Measurements from ENCODE around the gene PACS2. TPM values are rescaled to one million over a fixed set of nuclear protein-coding genes. Genes with fewer than 3 reads are reported as not detected.
A peak's percentile ranks its signal among the peaks of the same experiment; 100 is the strongest.

PACS2 gene
- polyA plus RNA-seq, 3 donors: 3.1 to 87.0 (median 3.7) TPM

GRCh38 chr14:105346200-105346533 is 31.6 kb downstream of the PACS2 start:
- Histone ChIP-seq H3K9ac (ENCODE audit: insufficient read depth, low read length, poor library complexity, severe bottlenecking) (no peak overlapping the region), H4K20me1 (ENCODE audit: insufficient read depth, low read length) (peaks cover 28% of the 10 kb centered on the region), H3K4me2 (replicated peaks; ENCODE audit: extremely low read depth, low read length, poor library complexity, severe bottlenecking) (no peak overlapping the region), H3K27me3 (ENCODE audit: control insufficient read depth in 2 of 2, insufficient read depth in 2 of 2, low read length in 2 of 2) (no peaks in the 10 kb centered on the region), H3K79me2 (ENCODE audit: insufficient read depth, low read length) (no peaks in the 10 kb centered on the region), H3K4me3 (replicated peaks in 1 of 3; ENCODE audit: low read depth in 2 of 3, low read length in 3 of 3) (no peak overlapping the region), H3K27ac (ENCODE audit: low read depth in 1 of 2, low read length in 2 of 2) (no peak overlapping the region), H3K4me1 (ENCODE audit: control insufficient read depth in 1 of 2, insufficient read depth in 2 of 2, low read length in 2 of 2) (no peaks in the 10 kb centered on the region), H3K9me3 (replicated peaks in 1 of 2; ENCODE audit: control insufficient read depth in 1 of 2, insufficient read depth in 1 of 2, low read length in 2 of 2) (peaks cover 0 to 4% of the 10 kb centered on the region in 2 donors), H3K36me3 (replicated peaks in 1 of 2; ENCODE audit: control insufficient read depth in 1 of 2, insufficient read depth in 2 of 2, low read length in 2 of 2) (peaks cover 0 to 8% of the 10 kb centered on the region in 2 donors), H2AFZ (ENCODE audit: insufficient read depth, low read depth, low read length, poor library complexity, severe bottlenecking) (no peak overlapping the region)
- no peak for TF ChIP-seq CTCF (IDR thresholded peaks at IDR 0.05)
- Mint-ChIP-seq H3K36me3 (peaks cover 2 to 17% of the 10 kb centered on the region in 2 donors), H3K27ac (no peak overlapping the region), H3K9me3 (peaks cover 3 to 10% (median 6%) of the 10 kb centered on the region in 7 donors), H3K4me3 (no peak overlapping the region), H3K4me1 (peaks cover 6% of the 10 kb centered on the region), H3K27me3 (ENCODE audit: low read depth in 3 of 3) (peaks cover 0 to 6% (median 0%) of the 10 kb centered on the region in 3 donors)
- no peak for DNase-seq
- intact Hi-C loops (cut with micrococcal nuclease): no loop called here
- 97% methylated on average over 4 of the region's 13 CpGs for WGBS (ENCODE audit: insufficient coverage)

- Histone ChIP-seq H3K36me3 (replicated peaks in 1 of 2; ENCODE audit: control insufficient read depth in 1 of 2, insufficient read depth in 2 of 2, low read length in 2 of 2) (peaks cover 0 to 8% of the 10 kb centered on the region in 2 donors), H3K9ac (ENCODE audit: insufficient read depth, low read length, poor library complexity, severe bottlenecking) (no peak overlapping the region), H3K4me3 (replicated peaks in 1 of 3; ENCODE audit: low read depth in 2 of 3, low read length in 3 of 3) (no peak overlapping the region), H3K27me3 (ENCODE audit: control insufficient read depth in 2 of 2, insufficient read depth in 2 of 2, low read length in 2 of 2) (no peaks in the 10 kb centered on the region), H3K79me2 (ENCODE audit: insufficient read depth, low read length) (no peaks in the 10 kb centered on the region), H3K9me3 (replicated peaks in 1 of 2; ENCODE audit: control insufficient read depth in 1 of 2, insufficient read depth in 1 of 2, low read length in 2 of 2) (peaks cover 0 to 4% of the 10 kb centered on the region in 2 donors), H2AFZ (ENCODE audit: insufficient read depth, low read depth, low read length, poor library complexity, severe bottlenecking) (no peak overlapping the region), H3K4me2 (replicated peaks; ENCODE audit: extremely low read depth, low read length, poor library complexity, severe bottlenecking) (no peak overlapping the region), H4K20me1 (ENCODE audit: insufficient read depth, low read length) (peaks cover 22% of the 10 kb centered on the region), H3K4me1 (ENCODE audit: control insufficient read depth in 1 of 2, insufficient read depth in 2 of 2, low read length in 2 of 2) (peaks cover 1 to 2% of the 10 kb centered on the region in 2 donors), H3K27ac (ENCODE audit: low read depth in 1 of 2, low read length in 2 of 2) (no peak overlapping the region)
- H3K27ac Mint-ChIP-seq: peak overlapping the region in 1 of 7 donors; percentile 45
- H3K36me3 Mint-ChIP-seq: peaks cover 2 to 14% of the 10 kb centered on the region in 2 donors
- H3K4me3 Mint-ChIP-seq: no peak overlapping the region
- H3K9me3 Mint-ChIP-seq: peaks cover 3 to 10% (median 6%) of the 10 kb centered on the region in 7 donors
- intact Hi-C loops (cut with micrococcal nuclease): no loop called here
- no peak for TF ChIP-seq CTCF (IDR thresholded peaks at IDR 0.05)
- WGBS (ENCODE audit: insufficient coverage): 97% methylated on average over 12 of the region's 18 CpGs
- DNase-seq: no peak
- peaks cover 0 to 4% (median 0%) of the 10 kb centered on the region in 3 donors for H3K27me3 Mint-ChIP-seq (ENCODE audit: low read depth in 3 of 3)
- H3K4me1 Mint-ChIP-seq: peaks cover 7% of the 10 kb centered on the region
These were observed 32.5 kb downstream of the PACS2 start for GRCh38 chr14:105346876-105347586.
